Stimulated activated CD4-positive, alpha-beta T cell treated with anti-CD3 and anti-CD28 coated beads, Interleukin-4, amount 100 ng/mL, for 24 hours (primary cell): ENCODE results near the gene VMP1.
A peak's percentile ranks its signal among the peaks of the same experiment; 100 is the strongest.

Experiments used
- DNase-seq: peaks from one replicate; pipeline ENCODE4 v3.0.0-alpha.2; 2020

The VMP1 gene

GRCh38 chr17:59707149-59707970, at the start of gene VMP1, which contains the start of gene PTRH2:
Gene VMP1, plus strand, starts transcription at chr17:59707654. Its CDS starts 23,793 bp downstream, at chr17:59731447.
Gene PTRH2, minus strand, starts transcription at chr17:59707430. Its CDS starts 9,452 bp downstream, at chr17:59697978.
- peak; percentile 96 for DNase-seq

GRCh38 chr17:59666235-59666634, 41.2 kb upstream of the VMP1 start:
- no peak for DNase-seq

GRCh38 chr17:59668816-59669215, 38.6 kb upstream of the VMP1 start:
- DNase-seq, result no peak

GRCh38 chr17:59669411-59669810, 38.0 kb upstream of the VMP1 start:
- DNase-seq, result no peak

DNA sequence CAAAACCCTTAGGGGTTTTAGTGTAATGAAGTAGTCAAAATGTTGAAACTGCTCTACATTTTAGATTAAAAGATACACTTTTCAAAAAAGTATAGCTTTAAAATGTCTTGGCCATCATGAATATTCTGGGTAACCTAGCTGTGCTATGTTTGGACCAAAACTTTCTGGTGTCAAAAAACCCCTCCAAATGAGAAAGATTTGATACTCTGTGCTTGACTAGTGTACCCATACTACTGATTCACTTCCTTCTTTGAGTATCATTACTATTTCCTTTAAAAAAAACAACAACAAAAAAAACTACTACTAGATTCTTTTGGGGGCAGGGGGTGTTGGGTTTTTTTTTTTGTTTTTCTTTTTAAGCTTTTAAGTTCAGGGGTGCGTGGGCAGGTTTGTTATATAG, 37.5 kb upstream of the VMP1 start:
- no peak for DNase-seq

DNA sequence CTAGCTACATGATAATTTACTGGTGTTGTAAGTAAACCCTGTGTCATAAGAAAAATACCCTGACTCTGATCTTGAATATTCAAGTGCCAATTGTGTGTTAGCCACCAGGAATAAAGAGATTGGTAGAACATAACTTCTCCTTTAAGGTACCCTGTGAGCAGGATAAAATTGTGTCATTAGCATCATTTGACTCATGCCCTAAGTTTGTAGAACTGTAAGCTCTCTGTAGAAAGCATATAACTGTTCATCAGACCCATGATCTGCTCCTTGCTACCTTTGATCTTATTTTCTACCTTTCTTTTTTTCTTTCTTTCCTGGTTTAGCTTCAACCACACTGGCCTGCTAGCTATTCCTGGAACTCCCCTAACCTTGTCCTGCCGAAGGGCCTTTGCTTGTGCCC, 36.1 kb upstream of the VMP1 start:
- DNase-seq, result no peak

DNA sequence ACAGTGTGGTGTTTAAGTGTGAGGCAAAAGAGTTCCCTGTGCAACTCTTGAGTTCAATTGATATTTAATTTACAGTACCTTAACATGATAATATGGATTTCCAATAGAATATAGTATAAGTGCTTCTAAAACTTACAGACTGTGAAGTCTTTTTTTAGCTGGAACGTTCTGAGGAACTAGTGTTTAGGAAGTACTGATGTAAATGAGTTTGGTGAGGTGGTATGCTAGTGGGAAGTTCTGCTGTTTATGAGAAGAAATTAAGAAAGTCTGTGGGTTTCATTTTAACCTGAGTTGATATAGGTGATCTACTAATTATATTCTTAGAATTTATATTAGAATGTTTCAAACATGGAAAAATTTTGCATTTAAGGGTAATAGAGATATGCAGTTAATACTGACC, 32.2 kb upstream of the VMP1 start:
- no peak for DNase-seq

DNA sequence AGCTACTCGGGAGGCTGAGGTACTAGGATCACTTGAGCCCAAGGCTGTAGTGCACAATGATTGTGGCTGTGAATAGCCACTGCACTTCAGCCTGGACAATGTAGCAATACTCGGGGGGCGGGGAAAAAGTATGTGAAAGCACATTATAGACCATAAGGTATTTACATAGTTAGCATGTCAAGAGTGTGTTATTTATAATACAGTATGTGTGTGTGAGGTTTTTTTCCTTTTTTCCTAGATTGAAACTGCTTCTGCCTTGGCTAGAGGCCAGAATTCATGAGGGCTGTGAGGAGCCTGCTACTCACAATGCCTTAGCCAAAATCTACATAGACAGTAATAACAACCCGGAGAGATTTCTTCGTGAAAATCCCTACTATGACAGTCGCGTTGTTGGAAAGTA, 30.7 kb upstream of the VMP1 start:
- no peak for DNase-seq

GRCh38 chr17:59678918-59679317, 28.5 kb upstream of the VMP1 start:
- no peak for DNase-seq

- DNase-seq, result no peak
Observed at GRCh38 chr17:59680314-59680713, 27.1 kb upstream of the VMP1 start.

DNA sequence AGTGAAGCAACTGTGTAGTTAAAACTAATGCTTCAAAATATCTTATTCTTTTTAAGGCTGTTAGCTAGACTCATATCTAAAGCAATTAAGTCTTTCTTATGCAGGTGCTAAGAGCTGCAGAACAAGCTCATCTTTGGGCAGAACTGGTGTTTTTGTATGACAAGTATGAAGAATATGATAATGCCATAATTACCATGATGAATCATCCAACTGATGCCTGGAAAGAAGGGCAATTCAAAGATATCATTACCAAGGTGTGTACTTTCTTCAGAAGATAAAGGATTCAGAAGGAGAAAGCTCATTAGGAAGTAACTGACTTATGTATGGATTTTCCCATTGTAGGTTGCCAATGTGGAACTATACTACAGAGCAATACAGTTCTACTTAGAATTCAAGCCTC, 24.2 kb upstream of the VMP1 start:
- no peak for DNase-seq

GRCh38 chr17:59684967-59685366, 22.5 kb upstream of the VMP1 start:
- DNase-seq, result no peak

GRCh38 chr17:59688008-59688407, 19.4 kb upstream of the VMP1 start:
- no peak for DNase-seq

DNA sequence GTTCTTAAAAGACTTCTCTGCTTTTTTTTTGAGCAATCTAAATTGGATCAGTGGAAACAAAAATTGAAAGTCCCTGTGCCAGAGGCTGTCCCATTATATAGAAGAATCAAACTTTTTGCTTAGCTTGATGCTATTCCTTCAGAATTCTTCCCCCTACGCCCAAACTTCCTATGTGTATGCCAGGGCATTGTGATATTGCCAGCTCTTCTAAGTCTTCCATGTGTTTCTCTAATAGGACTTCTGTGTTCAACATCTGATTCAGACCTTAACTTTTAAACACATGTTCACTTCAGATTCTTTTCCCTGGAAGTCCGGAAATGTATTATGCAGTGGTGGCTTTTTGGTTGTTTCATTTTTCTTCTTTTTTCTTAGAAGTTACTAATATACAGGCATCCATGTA, 19.0 kb upstream of the VMP1 start:
- no peak for DNase-seq

DNA sequence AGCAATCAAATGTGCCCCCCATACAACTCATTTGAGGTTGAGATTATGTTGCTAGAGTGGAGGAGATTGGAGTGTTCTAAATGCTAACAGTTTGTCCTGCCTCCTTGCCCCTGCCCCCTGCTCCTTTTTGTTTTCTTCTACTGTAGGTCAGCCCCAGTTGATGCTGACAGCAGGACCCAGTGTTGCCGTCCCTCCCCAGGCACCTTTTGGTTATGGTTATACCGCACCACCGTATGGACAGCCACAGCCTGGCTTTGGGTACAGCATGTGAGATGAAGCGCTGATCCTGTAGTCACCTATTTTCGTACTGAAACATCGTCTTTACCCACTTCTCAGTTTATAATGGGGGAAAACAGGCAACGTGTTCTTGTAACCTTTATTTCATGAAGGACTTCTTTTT, 13.9 kb upstream of the VMP1 start:
- DNase-seq, result no peak

GRCh38 chr17:59694344-59694743, 13.1 kb upstream of the VMP1 start:
- DNase-seq, result no peak

DNA sequence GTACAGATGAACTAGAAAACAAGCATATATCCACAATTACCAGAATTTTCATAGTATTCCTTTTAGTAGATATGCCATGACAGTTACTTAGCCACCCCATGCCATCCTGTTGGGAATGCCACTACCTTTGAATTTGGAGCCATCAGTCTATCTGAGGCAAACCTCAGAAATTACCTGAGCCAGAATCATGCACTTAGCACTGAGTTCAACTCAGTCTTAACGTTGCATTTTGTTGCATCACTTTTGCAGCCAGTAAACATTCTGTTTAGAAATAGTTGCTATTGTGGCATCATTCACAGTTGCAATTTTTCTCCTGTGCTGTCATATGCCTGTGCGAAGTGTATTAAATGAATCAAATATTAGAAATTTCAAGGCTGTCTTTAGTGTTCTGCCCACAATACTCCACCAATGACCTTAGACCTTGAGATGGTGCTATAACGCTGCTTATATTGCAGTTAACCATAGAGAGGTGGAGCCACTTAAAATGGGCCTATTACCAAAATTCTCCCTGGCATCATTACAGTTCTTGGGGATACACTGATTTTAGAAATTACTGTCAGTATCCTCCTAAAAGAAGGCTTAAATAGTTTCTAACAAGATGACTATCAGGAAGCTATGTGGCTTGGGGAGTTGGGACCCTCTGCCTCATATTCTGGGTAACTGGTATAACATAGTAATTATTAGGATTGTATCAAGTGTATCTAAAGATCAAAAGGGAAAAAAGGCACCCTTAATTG, 11.3 kb upstream of the VMP1 start:
- no peak for DNase-seq

DNA sequence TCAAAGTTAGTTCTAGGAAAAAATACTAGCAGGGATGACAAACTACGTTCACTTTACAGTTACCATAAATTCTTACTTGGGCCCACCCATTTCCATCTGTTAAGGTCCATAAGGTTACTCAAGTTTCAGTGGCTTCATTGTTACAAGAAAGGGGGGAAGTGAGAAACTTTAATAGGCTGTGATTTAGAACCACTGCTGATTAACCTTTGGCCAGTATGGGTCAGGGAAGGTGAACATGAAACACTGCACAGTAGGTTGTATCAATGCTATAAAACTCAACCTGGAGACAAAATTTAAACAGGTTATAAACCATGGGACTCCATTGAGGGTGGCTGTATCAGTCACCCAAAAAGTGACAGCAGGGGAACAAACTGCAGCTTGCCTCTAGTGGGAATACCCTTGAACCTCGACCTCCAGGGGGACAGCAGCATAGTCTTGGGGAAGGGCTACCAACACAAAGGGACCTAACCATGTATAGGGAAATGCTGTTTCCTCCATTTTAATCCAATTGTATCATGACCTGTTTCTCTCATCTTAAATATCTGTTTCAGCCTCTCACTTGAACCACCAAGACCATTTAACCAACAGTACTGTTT, 10.7 kb upstream of the VMP1 start:
- DNase-seq, result no peak

DNA sequence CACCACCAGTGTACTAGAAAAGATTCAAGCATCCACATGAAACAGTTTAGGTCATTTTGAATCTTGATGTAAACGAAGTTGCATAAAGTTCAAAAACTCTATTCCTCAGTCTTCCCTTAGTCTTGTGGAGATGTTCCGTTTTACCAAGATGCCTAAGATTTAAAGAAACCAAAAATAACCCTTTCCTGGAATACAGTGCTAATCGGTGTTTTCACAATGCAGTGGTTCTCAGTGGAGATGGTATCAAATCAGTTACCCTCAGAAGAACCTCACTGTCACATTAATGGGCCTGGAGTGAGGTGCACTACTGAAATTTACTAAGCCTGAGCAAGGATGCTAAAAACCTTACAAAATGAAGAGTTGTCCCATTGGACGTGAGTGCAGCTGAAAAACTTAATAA, 9.3 kb upstream of the VMP1 start:
- no peak for DNase-seq

- DNase-seq, result no peak
Observed at GRCh38 chr17:59699218-59699617, 8.2 kb upstream of the VMP1 start.

DNA sequence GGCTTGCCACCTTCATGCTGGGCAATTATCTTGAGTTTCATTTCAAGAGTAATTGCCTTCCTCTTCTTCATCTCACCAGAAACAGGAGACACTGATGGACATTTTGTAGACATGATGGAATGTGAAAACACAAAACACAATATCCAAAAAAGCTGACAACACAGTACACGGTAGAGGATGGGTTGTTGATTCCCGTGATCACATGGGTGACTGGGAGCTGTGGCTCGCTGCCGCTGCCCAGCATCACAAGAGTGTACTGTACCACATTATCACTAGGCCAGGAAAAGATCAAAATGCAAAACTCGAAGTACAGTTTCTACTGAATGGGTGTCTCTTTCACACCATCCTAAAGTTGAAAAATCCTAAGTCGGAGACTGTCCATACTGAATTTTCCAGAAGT, 7.7 kb upstream of the VMP1 start:
- DNase-seq, result no peak

- no peak for DNase-seq
Observed at GRCh38 chr17:59702304-59702703, 5.2 kb upstream of the VMP1 start.

- DNase-seq, result peak; percentile 13
Observed at GRCh38 chr17:59707971-59708430, 547 bp downstream of the VMP1 start.

- no peak for DNase-seq
Observed at GRCh38 chr17:59711936-59712335, 4.5 kb downstream of the VMP1 start.
